NCI-H446 treated with DMSO at 0.1 percent for 48 hours (cell line): ENCODE results near the gene SUGT1.
"Not testable (repeated sequence)": the region's sequence is repeated elsewhere in the genome, so short reads cannot be mapped to it uniquely, and the experiment has no call there.

Experiments used
- DNase-seq: peaks from one replicate; lab custom pipeline; 2025; lab: John Stamatoyannopoulos, UW

Gene SUGT1

DNA sequence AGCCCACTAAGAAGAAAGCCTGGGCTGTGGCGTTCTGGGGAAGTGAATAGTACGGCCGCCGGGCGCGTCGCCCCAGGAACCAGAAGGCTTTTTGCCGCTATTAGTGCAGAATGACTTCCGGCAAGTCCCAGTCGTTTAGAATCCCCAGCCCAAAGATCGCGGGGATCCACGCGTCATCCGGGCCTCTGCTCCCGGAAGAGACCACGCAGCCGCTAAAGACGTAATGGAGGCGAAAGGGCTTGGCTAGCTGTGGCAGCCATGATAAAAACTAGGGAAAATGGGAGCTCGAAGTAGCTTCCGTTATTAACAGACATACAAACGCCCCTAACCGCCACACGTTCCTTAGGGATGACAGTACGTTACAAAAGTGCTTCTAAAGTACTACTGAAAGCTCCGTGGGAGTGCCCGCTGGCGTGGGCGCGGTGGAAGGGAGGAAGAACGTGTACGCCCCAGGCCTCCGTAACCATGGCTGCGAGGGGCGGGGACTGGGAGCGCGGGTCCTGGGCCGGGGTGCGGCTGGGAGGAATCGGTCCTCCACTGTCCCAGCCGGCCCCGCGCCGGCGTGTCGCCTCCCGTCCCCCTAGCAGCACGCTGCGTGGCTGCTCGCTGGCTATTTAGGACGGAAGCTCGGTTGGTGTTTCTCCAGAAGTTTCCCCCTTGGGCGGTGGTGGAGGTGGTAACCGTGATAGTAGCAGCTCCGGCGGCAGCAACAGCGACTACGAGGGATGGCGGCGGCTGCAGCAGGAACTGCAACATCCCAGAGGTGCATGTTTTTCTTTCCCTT lies at the start of gene SUGT1:
Gene SUGT1, plus strand, starts transcription at position 641 of the 784 bp plus-strand sequence. Its CDS starts 85 bp downstream, at position 726.
- DNase-seq: peak; percentile 91

GRCh38 chr13:52603316-52603715 lies 49.3 kb upstream of the SUGT1 start:
- DNase-seq: not testable (repeated sequence)

DNA sequence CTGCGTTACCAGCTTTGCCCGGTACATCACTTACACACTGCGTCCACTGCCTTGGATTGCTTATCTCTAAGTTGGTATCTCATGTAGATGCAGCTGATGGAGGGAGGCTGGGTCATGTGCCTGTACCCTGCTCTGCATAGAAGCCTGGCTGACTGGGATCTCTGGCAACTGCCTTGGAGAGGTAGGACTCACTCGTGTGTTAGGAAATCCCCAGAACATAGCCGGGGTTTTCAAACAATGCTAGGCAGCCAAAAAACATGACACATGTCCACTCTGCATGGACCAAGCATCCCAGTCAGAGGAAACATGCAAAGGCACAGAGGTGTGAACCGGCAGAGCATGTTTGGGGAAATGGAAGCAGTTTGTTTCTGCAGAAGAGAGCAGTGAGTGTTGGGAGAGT lies 46.5 kb upstream of the SUGT1 start:
- not testable (repeated sequence) for DNase-seq

DNA sequence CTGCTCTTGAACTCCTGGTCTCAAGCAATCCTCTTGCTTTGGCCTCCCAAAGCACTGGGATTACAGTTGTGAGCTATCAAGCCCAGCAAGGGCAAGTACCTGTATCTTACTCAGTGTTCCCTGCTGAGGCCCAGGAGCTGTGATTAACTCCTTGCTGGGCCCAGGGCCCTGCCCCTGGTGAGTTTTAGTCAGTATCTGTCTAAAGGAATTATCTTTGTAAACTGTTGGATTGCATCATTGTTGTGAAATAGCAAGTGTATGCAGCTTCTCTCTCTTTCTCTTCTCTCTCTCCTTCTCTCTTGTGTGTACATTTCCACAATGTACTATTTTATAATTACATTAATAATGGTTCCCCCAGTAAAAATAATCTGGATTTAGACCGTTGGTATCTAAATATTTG lies 45.8 kb upstream of the SUGT1 start:
- not testable (repeated sequence) for DNase-seq

- DNase-seq: not testable (repeated sequence)
These were observed 44.5 kb upstream of the SUGT1 start for GRCh38 chr13:52608184-52608583.

- not testable (repeated sequence) for DNase-seq
These were observed 43.5 kb upstream of the SUGT1 start for GRCh38 chr13:52609013-52609606.

DNA sequence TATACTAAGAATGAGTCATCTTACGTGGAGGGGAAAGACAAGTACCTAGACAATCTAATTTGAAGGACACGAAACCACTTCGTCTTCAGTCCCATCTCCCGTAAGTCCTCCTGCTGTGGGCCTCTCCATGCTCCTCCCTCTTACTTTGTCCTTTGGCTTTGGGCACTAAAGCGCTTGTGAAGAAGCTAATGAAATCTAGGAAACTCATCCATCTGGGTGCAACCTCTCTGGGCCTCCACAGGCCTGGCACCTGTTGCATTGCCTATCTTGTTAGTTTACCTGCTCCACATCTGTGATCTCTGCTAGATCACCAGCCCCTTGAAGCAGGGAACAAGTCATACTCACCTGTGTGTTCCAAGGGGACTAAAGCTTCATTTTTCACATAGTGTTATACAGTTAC lies 42.5 kb upstream of the SUGT1 start:
- DNase-seq: not testable (repeated sequence)

GRCh38 chr13:52615134-52615801 lies 37.4 kb upstream of the SUGT1 start:
- DNase-seq: no peak

DNA sequence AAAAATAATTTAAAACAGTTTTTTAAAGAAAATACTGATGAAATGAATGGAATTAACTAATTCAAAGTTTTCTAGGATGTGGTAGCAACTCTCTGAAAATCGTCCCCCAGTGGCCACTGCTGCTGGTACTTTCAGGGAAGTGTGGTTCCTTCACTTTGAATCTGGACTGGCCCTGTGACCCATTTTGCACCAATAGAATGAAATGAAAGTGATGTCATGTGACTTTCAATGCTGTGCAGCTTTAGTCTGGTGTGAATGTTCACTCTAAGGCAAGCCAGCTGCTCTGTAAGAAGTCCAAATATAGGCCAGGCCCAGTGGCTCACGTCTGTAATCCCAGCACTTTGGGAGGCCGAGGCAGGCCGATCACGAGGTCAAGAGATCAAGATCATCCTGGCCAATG lies 36.8 kb upstream of the SUGT1 start:
- DNase-seq: no peak

DNA sequence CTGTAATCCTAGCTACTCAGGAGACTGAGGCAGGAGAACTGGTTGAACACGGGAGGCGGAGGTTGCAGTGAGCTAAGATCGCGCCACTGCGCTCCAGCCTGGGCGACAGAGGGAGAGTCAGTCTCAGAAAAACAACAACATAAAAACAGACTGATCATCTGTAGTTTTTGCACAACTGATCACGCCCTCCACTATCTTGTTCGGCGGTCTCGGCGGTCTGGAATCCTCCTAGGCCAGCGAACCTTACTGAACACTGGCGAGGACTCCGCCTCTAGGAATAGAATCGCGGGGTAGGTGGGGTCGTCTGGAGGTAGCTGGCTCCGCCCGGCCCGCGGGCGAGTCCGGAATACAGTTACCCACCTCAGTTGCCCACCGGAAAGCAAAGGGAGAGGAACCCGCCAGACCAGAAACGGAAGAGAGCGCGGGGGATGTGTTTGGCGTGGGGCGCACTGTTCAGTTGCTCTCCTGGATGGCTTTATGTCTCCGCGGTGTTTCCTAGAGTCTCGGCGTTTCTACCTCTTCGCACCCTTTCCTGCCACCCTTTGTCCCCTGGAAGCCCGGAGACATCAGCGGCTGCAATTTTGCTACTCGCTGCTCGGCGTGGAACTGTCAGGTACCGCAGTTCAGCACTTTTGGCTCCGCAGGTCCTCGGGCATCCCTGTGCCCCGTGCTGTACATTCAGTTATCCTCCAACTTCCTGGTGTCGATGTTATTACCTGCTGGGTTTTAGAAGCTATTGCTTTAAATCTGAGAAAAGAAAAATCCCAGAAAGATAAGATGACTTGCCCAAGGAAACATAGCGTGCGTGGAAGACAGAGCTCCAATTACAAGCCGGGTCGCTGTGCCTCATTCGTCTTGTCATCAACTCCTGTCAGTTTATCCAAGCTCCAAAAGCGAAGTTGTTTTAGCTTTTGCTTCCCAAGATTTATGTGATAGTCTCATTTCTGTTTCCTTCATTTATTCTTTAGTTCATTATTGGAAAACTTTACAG lies 35.3 kb upstream of the SUGT1 start:
- DNase-seq: peak; percentile 66

DNA sequence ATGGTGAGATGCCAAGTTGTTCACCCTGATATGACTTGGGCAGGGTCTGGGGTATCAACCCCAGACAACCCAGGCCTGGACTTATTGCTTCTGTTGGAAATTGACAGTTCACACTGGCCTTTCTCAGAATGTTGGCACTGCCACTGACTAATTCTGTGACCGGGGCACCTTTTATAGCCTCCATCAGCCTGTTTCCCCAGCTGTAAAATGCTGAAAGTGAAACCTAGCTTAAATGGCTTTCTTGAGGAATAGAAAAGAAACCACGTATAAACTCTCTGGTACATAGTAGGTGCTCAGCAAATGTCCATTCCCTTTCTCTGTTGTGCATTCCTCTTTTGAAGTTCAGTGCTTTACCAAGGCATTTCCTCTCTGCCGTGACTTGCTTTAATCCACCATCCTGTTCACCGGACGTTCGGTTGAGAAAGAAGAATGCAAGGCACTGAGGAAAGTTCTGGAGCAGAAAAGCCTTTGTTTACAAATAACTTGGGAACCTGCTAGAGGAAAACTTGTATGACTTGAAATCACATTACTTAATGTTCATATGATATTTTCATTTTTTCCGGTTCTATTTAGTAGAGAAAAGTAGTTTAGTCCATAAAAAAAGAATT lies 21.4 kb upstream of the SUGT1 start:
- not testable (repeated sequence) for DNase-seq

DNA sequence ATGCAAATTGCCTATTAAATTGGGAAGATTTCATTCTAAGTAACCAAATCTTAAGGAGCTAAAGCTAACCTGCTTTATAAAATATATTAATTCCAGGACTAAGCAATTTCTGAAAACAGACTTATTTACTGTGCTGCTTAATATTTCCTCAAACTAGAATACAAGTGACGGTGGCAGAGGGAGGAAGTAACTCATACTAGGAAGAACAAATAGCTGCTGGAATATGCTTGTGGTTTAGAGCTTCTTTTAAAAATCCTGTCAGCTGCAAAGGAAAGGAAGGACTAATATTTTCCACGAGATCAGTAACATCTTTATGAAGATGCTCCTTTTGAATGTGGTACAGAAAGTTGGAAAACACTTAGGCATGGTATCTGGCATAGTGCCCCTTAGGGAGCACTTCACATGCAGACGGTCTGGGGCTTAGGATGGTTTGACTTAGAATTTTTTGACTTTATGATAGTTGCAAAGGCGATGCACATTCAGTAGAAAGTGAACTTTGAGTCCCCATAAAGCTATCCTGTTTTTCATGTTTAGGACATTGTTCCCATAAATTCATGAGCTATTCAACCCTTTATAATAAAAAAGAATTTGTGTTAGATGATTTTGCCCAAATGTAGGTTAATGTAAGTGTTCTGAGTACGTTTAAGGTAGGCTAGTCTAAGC lies 13.8 kb upstream of the SUGT1 start:
- DNase-seq: no peak

GRCh38 chr13:52642131-52642530 lies 10.5 kb upstream of the SUGT1 start, which contains the start of gene HNRNPA1L2:
Gene HNRNPA1L2, plus strand, starts transcription at chr13:52642431. Its CDS starts 62 bp downstream, at chr13:52642493.
- DNase-seq: no peak

DNA sequence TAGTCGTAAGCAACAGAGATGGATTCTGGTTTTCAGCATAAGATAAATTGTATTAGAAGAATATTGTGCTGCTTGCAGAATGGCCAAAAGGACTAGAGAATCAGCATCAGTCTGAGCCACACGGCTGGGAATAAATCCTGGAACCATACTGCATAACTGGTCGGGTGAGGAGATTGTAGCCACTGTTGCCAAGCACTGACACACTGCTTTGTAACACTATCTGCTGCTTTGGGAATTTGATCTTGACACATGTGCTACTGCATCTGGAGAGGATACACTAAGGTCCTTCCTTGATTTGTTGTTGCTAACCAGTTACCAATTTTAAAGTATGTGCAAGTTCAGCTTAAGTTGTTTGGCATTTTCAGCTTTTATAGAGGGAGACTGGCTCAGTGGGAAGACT lies 8.5 kb upstream of the SUGT1 start:
- no peak for DNase-seq

- no peak for DNase-seq
These were observed 5.7 kb upstream of the SUGT1 start for GRCh38 chr13:52646967-52647366.

DNA sequence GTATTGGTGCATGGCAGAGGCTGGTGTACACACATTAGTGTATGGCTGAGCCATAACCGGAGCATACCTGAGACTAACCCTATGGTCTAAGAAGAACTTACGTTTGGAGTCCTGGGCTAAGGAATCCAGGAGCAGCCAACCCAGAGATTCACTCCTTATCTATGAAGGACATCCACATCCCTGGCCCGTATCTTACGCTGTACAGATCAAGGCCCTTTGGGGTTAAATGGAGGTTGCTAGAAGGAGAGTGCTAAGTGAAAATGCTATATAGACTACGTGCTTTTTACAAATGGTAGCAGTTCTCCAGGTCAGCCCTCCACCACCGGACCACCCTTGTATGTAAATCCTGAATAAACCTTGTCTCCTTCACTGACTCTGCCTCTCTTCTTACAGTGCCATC lies 1.9 kb upstream of the SUGT1 start:
- no peak for DNase-seq

DNA sequence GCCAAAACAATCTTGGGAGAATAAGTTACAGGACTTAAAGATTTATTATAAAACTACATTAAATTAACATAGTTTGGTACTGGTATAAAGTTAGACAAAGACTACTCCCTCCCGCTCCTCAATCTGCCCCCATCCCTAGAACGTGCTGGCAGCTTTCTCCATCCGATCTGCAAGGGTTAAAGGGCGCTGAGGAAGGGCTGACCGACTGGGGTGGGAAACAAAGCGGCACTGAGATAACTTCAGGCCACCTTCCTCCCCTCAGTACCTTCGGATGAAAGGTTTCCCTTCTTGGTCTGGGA lies 790 bp upstream of the SUGT1 start:
- no peak for DNase-seq

DNA sequence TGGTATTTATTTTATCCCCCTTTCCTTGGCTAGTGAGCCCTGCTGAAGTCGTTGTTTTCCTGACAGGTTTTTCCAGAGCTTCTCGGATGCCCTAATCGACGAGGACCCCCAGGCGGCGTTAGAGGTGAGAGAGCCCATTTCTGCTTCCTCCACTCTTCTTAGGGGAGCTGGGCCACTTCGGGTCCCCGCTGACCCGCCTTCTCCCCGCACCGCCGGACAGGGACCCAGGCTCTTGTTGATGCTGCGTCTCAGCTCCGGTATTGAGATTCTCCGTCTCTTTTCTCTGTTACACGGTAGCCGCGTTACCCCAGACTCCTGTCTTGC lies 306 bp downstream of the SUGT1 start:
- no peak for DNase-seq

DNA sequence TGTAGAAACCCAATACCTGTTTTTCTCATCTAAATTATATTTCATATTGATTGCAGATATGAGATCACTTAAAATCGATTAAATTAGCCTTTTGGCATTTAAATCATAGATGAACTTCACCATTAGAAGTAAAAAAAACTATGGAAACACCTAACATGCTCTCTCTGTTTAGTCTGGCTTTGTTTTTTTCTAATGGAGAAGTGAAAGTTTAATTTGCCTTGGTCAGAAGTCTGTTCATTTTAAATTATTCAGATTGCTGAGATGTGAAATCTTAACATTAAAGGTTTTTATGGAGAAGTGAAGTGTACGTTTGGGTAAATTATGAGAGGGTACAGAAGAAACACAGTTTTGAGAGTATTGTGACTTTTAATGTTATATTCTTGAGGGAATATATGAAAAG lies 6.7 kb downstream of the SUGT1 start:
- DNase-seq: no peak

GRCh38 chr13:52664272-52664671 lies 11.6 kb downstream of the SUGT1 start:
- no peak for DNase-seq

GRCh38 chr13:52665325-52665724 lies 12.7 kb downstream of the SUGT1 start:
- no peak for DNase-seq
